GM12878 (cell line): ENCODE data around the gene POTEF.
"Not testable (repeated sequence)": the region's sequence is repeated elsewhere in the genome, so short reads cannot be mapped to it uniquely, and the experiment has no call there.

Experiments
- CHD4 ChIP-seq: fragments of 200-600 bp; sonication (generic); IDR thresholded peaks from 2 replicates; pipeline ENCODE4 v1.6.1; 2016; ENCODE audit warnings: mild to moderate bottlenecking
- MXI1 ChIP-seq: fragments of 150-350 bp; IDR thresholded peaks from 2 replicates; pipeline ENCODE4 v1.6.1; 2011; ENCODE audit warnings: low read depth, mild to moderate bottlenecking, inconsistent platforms, low read length, improper control_type of control experiment
- PAX8 ChIP-seq: fragments of 450-650 bp; IDR thresholded peaks from 2 replicates; pipeline ENCODE4 v1.6.1; 2017; ENCODE audit warnings: mild to moderate bottlenecking, moderate library complexity
- TF ChIP-seq, protein P1 (sequence below): fragments of 450-650 bp; formaldehyde crosslinking; IDR thresholded peaks from 2 replicates; pipeline ENCODE4 v1.5.0; 2022; ENCODE audit warnings: mild to moderate bottlenecking, missing genetic modification characterization

DNA sequence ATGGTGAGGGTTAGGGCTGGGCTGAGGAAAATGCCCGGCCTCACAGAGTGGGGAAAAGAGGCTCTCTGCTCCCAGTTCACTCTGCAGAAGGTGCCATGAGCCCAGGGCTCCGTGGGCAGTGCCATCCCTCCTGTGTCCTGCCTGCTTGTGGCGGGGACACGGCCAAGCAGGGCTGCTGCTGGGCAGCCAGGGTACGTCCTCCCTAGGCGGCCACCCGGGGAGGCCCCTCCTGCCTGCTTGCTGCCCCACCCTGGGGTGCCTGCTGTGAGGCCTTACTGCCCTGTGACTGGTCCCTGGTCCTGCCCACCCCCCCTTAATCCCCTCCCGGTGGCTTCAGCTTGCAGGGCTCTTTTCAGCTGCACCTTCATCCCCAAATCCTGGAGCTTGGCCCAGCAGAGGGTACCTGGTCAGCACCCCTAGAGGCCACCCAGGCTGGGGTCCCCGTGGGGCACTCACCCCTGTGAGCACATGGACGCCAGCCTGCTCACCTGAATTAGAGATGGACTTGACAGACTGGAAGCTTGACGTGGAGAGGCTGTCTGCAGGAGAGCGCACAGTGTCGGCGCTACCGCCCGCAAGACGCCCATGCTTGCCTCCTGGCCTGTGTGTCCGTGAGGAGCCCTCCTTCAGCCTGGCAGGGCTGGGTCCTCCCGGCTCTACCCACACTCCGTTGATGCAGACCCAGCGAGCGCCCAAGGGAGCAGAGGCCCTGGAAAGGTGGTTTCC lies 12.8 kb upstream of the POTEF start:
- TF ChIP-seq PAX8, MXI1, CHD4: not testable (repeated sequence)
- TF ChIP-seq, protein P1, sequence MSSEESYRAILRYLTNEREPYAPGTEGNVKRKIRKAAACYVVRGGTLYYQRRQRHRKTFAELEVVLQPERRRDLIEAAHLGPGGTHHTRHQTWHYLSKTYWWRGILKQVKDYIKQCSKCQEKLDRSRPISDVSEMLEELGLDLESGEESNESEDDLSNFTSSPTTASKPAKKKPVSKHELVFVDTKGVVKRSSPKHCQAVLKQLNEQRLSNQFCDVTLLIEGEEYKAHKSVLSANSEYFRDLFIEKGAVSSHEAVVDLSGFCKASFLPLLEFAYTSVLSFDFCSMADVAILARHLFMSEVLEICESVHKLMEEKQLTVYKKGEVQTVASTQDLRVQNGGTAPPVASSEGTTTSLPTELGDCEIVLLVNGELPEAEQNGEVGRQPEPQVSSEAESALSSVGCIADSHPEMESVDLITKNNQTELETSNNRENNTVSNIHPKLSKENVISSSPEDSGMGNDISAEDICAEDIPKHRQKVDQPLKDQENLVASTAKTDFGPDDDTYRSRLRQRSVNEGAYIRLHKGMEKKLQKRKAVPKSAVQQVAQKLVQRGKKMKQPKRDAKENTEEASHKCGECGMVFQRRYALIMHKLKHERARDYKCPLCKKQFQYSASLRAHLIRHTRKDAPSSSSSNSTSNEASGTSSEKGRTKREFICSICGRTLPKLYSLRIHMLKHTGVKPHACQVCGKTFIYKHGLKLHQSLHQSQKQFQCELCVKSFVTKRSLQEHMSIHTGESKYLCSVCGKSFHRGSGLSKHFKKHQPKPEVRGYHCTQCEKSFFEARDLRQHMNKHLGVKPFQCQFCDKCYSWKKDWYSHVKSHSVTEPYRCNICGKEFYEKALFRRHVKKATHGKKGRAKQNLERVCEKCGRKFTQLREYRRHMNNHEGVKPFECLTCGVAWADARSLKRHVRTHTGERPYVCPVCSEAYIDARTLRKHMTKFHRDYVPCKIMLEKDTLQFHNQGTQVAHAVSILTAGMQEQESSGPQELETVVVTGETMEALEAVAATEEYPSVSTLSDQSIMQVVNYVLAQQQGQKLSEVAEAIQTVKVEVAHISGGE (CRISPR knock-in tag), result not testable (repeated sequence)
